H1 (cell line): ENCODE results near the gene RAPGEF1. TPM values are rescaled to one million over a fixed set of nuclear protein-coding genes. Genes with fewer than 3 reads are reported as not detected.
A peak's percentile ranks its signal among the peaks of the same experiment; 100 is the strongest.

Experiments used
- CTCF ChIA-PET: fragments of 300-600 bp; sonication (Branson Sonifier 250); formaldehyde crosslinking; loops from one replicate; lab custom pipeline; 2021; ENCODE audit not compliant: partially characterized antibody; lab: Charles Lee
- POLR2A ChIA-PET: fragments of 300-600 bp; sonication (Branson Sonifier 250); formaldehyde crosslinking; loops from one replicate; lab custom pipeline; 2021; ENCODE audit warnings: inconsistent platforms; ENCODE audit not compliant: partially characterized antibody; lab: Charles Lee
- DNase-seq, 2 experiments: peaks; one replicate each; pipeline versions ENCODE4 v3.0.0 to v3.0.0-alpha.2; 2010 to 2022; ENCODE audit warnings: low spot score in 2 of 2, low read depth in 1 of 2, mixed read lengths in 1 of 2
- FAIRE-seq: peaks from 2 replicates; lab custom pipeline; 2011; peaks lifted over from hg19 to GRCh38; lab: Jason Lieb, UNC
- H2AFZ ChIP-seq: 2 replicates; pipeline ENCODE4 v1.8.1; 2012; ENCODE audit warnings: low read length, inconsistent platforms
- H2AK5ac ChIP-seq: 2 replicates; pipeline ENCODE4 v1.6.1; 2013; ENCODE audit warnings: low read depth, low read length
- H2BK120ac ChIP-seq: replicated peaks from 2 replicates; pipeline ENCODE3; 2013; ENCODE audit warnings: low read depth, low read length, inconsistent platforms
- H2BK12ac ChIP-seq: 2 replicates; pipeline ENCODE4 v1.6.1; 2013; ENCODE audit warnings: low read depth, low read length
- H2BK15ac ChIP-seq: 2 replicates; pipeline ENCODE4 v1.6.1; 2013; ENCODE audit warnings: low read length
- H2BK20ac ChIP-seq: 2 replicates; pipeline ENCODE4 v1.6.1; 2013; ENCODE audit warnings: low read length
- H2BK5ac ChIP-seq: 2 replicates; pipeline ENCODE4 v1.6.1; 2013; ENCODE audit warnings: low read depth, low read length
- H3K14ac ChIP-seq: 2 replicates; pipeline ENCODE4 v1.6.1; 2013; ENCODE audit warnings: inconsistent platforms; ENCODE audit not compliant: insufficient read length
- H3K18ac ChIP-seq: 2 replicates; pipeline ENCODE4 v1.6.1; 2013; ENCODE audit warnings: low read length; ENCODE audit errors: extremely low read depth
- H3K23ac ChIP-seq: 2 replicates; pipeline ENCODE4 v1.6.1; 2013; ENCODE audit warnings: inconsistent platforms; ENCODE audit not compliant: insufficient read length
- H3K23me2 ChIP-seq: 2 replicates; pipeline ENCODE4 v1.6.1; 2013; ENCODE audit warnings: low read depth, low read length
- H3K27ac ChIP-seq: 2 replicates; pipeline ENCODE4 v1.6.1; 2011; ENCODE audit warnings: low read depth, low read length, inconsistent platforms
- H3K27me3 ChIP-seq, 4 experiments: replicated peaks in 1 of 4; 1 replicate in 1 of 4; 2 replicates in 3 of 4; pipeline versions ENCODE4 v1.6.1 to v1.8.1; 2011 to 2013; ENCODE audit warnings: low read length in 3 of 4, mild to moderate bottlenecking in 3 of 4, inconsistent platforms in 2 of 4, mixed read lengths in 2 of 4, moderate library complexity in 1 of 4; ENCODE audit not compliant: control insufficient read depth in 3 of 4, insufficient read depth in 3 of 4; ENCODE audit errors: extremely low read depth in 1 of 4
- H3K36me3 ChIP-seq, 4 experiments: 2 replicates each; pipeline versions ENCODE4 v1.6.1 to v1.8.1; 2011 to 2013; ENCODE audit warnings: mild to moderate bottlenecking in 4 of 4, low read length in 3 of 4, moderate library complexity in 2 of 4, control low read depth in 1 of 4, inconsistent platforms in 1 of 4; ENCODE audit not compliant: insufficient read depth in 4 of 4, control insufficient read depth in 2 of 4
- H3K4ac ChIP-seq: replicated peaks from 2 replicates; pipeline ENCODE3; 2013; ENCODE audit warnings: low read length, low read depth, mixed read lengths, inconsistent platforms; ENCODE audit not compliant: insufficient read length
- H3K4me1 ChIP-seq, 4 experiments: replicated peaks in 1 of 4; 1 replicate in 1 of 4; 2 replicates in 3 of 4; pipeline versions ENCODE4 v1.6.1 to v1.8.1; 2011 to 2013; ENCODE audit warnings: low read length in 3 of 4, inconsistent platforms in 2 of 4, mixed read lengths in 1 of 4; ENCODE audit not compliant: insufficient read depth in 4 of 4, control insufficient read depth in 3 of 4
- H3K4me2 ChIP-seq, 2 experiments: 2 replicates each; pipeline versions ENCODE4 v1.6.1 to v1.8.1; 2011 to 2013; ENCODE audit warnings: low read depth in 2 of 2, low read length in 2 of 2, control low read depth in 1 of 2, inconsistent platforms in 1 of 2, mild to moderate bottlenecking in 1 of 2; ENCODE audit not compliant: insufficient read depth in 1 of 2
- H3K4me3 ChIP-seq, 4 experiments: fragments of 200-600, 300-600 bp in 1 of 4; sonication (generic), shearing (Covaris generic), sonication (Bioruptor Twin) in 1 of 4; 2 replicates each; pipeline versions ENCODE4 v1.5.1 to v1.8.1; 2011 to 2016; ENCODE audit warnings: low read length in 4 of 4, low read depth in 3 of 4, control low read depth in 2 of 4, inconsistent platforms in 2 of 4, mild to moderate bottlenecking in 2 of 4, mixed read lengths in 1 of 4, moderate library complexity in 1 of 4; ENCODE audit not compliant: insufficient read depth in 2 of 4; ENCODE audit errors: extremely low read depth in 1 of 4
- H3K56ac ChIP-seq: replicated peaks from 2 replicates; pipeline ENCODE3; 2013; ENCODE audit warnings: low read depth, mild to moderate bottlenecking, mixed read lengths, low read length, inconsistent platforms; ENCODE audit not compliant: insufficient read length
- H3K79me1 ChIP-seq: 2 replicates; pipeline ENCODE4 v1.6.1; 2013; ENCODE audit warnings: low read depth, low read length, control low read depth
- H3K79me2 ChIP-seq, 2 experiments: 2 replicates each; pipeline versions ENCODE4 v1.6.1 to v1.8.1; 2012 to 2013; ENCODE audit warnings: low read length in 2 of 2, mild to moderate bottlenecking in 2 of 2, inconsistent platforms in 1 of 2; ENCODE audit not compliant: insufficient read depth in 2 of 2, control insufficient read depth in 1 of 2
- H3K9ac ChIP-seq, 4 experiments: replicated peaks in 1 of 4; 1 replicate in 1 of 4; 2 replicates in 3 of 4; pipeline versions ENCODE4 v1.6.1 to v1.8.1; 2011 to 2013; ENCODE audit warnings: low read depth in 3 of 4, low read length in 3 of 4, control low read depth in 2 of 4, mild to moderate bottlenecking in 2 of 4, moderate library complexity in 2 of 4, inconsistent platforms in 1 of 4; ENCODE audit errors: extremely low read depth in 1 of 4
- H3K9me3 ChIP-seq, 2 experiments: 2 replicates each; pipeline versions ENCODE4 v1.6.1 to v1.8.1; 2012 to 2013; ENCODE audit warnings: mild to moderate bottlenecking in 2 of 2, moderate library complexity in 2 of 2, control low read depth in 1 of 2, inconsistent platforms in 1 of 2, low read depth in 1 of 2, low read length in 1 of 2, mixed read lengths in 1 of 2; ENCODE audit not compliant: insufficient read depth in 2 of 2
- H4K20me1 ChIP-seq, 2 experiments: replicated peaks in 1 of 2; 2 replicates each; pipeline versions ENCODE3 to v1.8.1; 2011 to 2013; ENCODE audit warnings: inconsistent platforms in 2 of 2, low read length in 2 of 2, mild to moderate bottlenecking in 1 of 2; ENCODE audit not compliant: insufficient read depth in 2 of 2, control insufficient read depth in 1 of 2
- H4K5ac ChIP-seq: 2 replicates; pipeline ENCODE4 v1.6.1; 2013; ENCODE audit warnings: low read length, low read depth, mixed read lengths, inconsistent platforms; ENCODE audit not compliant: insufficient read length
- H4K8ac ChIP-seq: 2 replicates; pipeline ENCODE4 v1.8.0; 2013; ENCODE audit warnings: mild to moderate bottlenecking, moderate library complexity, low read length, inconsistent platforms; ENCODE audit not compliant: insufficient read depth; ENCODE audit errors: extremely low read depth
- H4K91ac ChIP-seq: replicated peaks from 2 replicates; pipeline ENCODE3; 2013; ENCODE audit warnings: low read length, mixed read lengths, inconsistent platforms; ENCODE audit not compliant: insufficient read length
- EZH2 ChIP-seq: fragments of 200-600 bp; sonication (generic); IDR thresholded peaks from 2 replicates; pipeline ENCODE4 v1.7.1; 2012; ENCODE audit warnings: low read depth, mild to moderate bottlenecking, moderate library complexity, low read length, inconsistent platforms; ENCODE audit not compliant: severe bottlenecking
- RAD21 ChIP-seq, 2 experiments: IDR thresholded peaks in 1 of 2; conservative IDR thresholded peaks in 1 of 2; 2 replicates each; pipeline ENCODE4 v1.6.1; 2011; ENCODE audit warnings: low read depth in 2 of 2, low read length in 2 of 2, improper control_type of control experiment in 1 of 2, inconsistent platforms in 1 of 2, mild to moderate bottlenecking in 1 of 2, moderate library complexity in 1 of 2
- RNF2 ChIP-seq: fragments of 200-900, 300-1000 bp; sonication (generic); IDR thresholded peaks from 2 replicates; pipeline ENCODE4 v1.7.1; 2016; ENCODE audit warnings: borderline replicate concordance, low read depth, mild to moderate bottlenecking, antibody characterized with exemption, low read length; ENCODE audit not compliant: poor library complexity, severe bottlenecking; ENCODE audit errors: missing control alignments
- SUZ12 ChIP-seq: fragments of 200-600 bp; sonication (generic); IDR thresholded peaks from 2 replicates; pipeline ENCODE4 v1.6.1; 2012; ENCODE audit warnings: mild to moderate bottlenecking, inconsistent platforms, low read length, moderate library complexity, mixed read lengths
- TBP ChIP-seq: IDR thresholded peaks from 2 replicates; pipeline ENCODE4 v1.6.1; 2011; ENCODE audit warnings: low read depth, low read length, improper control_type of control experiment
- WGBS, 2 experiments: shearing (Covaris generic) in 1 of 2; methylation state at CpG; one replicate each; pipeline versions ENCODE4 v1.1.6 to v1.1.7; 2013 to 2015; ENCODE audit warnings: low lambda C conversion rate in 2 of 2, mixed read lengths in 2 of 2, inconsistent platforms in 1 of 2, low coverage in 1 of 2, missing lambda C conversion rate in 1 of 2; ENCODE audit not compliant: insufficient replicate concordance in 2 of 2, insufficient coverage in 1 of 2, insufficient read length in 1 of 2; ENCODE audit errors: extremely low coverage in 1 of 2, missing lambda C conversion rate in 1 of 2; 5-methylcytosine and 5-hydroxymethylcytosine counted together
- polyA plus RNA-seq, 7 experiments: library from polyadenylated mRNA; depleted of rRNA in 3 of 7; stranded (reverse) in 5 of 7; unstranded in 2 of 7; fragments of >200 nt in 5 of 7; fragments of 200-250 nt in 2 of 7; gene quantifications; 1 replicate in 5 of 7; 2 replicates in 1 of 7; 4 replicates in 1 of 7; pipeline versions ENCODE4 v1.2.1 to v1.2.3, GENCODE V29; 2011 to 2013; ENCODE audit warnings: missing spikeins in 2 of 7, mixed read lengths in 2 of 7
- total RNA-seq: library from RNA; stranded (reverse); fragmentation: NEBNext Ultra II Directional; extraction: Animal tissue kit (Norgen Biotek cat#: 25700); gene quantifications from 2 replicates; pipeline ENCODE4 v1.2.1, GENCODE V29; 2021
- TF ChIP-seq, protein P1 (sequence below), 3 experiments: IDR thresholded peaks; 1 replicate in 2 of 3; 2 replicates in 1 of 3; pipeline versions ENCODE4 v1.5.1 to v1.6.1; 2011; ENCODE audit warnings: low read length in 3 of 3, mild to moderate bottlenecking in 3 of 3, inconsistent platforms in 2 of 3, low read depth in 1 of 3, moderate library complexity in 1 of 3; ENCODE audit not compliant: insufficient read depth in 1 of 3; ENCODE audit errors: control extremely low read depth in 1 of 3

RAPGEF1 gene
- total and polyA plus RNA-seq, 2 of the 8 experiments (the other 6 are each of a cell fraction or from before 2014, with no cell fraction given) = 29.7 to 78.9 TPM

DNA sequence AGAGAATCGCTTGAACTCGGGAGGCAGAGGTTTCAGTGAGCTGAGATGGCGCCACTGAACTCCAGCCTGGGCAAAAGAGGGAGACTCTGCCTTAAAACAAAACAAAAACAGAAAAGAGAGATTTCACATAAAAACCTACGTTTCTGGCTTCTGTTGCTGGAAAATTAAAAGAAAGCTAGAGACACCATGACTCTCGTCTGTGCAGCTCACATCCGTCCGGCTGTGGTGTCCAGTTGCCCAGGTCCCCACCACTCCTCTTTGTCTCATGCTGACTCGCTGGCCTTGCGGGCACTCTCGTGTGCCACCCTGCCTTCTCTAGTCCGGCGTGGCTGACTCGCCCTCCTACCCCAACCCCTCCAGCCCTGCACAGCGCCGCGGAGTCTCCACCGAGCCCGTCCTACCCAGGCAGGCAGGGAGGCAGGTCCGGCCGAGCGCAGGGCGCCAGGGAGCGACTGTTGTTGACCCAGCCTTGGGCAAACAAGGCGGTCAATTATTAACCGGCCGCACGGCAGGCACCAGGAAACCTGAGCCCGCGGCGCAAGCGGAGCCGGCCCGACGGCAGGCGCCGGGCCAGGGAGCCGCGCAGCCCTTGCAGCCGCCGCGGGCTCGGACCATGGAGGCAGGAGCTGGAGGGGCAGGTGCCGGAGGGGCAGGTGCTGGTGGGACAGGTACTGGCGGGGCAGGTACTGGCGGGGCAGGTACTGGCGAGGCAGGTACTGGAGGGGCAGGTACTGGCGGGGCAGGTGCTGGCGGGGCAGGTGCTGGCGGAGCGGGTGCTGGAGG lies 194.7 kb downstream of the RAPGEF1 start, which contains the start of gene PRRT1B:
Gene PRRT1B (plus strand): TSS at position 521 of the 783 bp plus-strand sequence. CDS start 93 bp downstream, at position 614.
- H3K4ac ChIP-seq = no peak within 1 kb of the TSS
- H4K5ac ChIP-seq = no peak within 1 kb of the TSS
- peaks cover 0 to 4% (median 3%) of the 10 kb centered on the region in 4 experiments; a peak in 3 of 7 replicates for H3K4me1 ChIP-seq
- no peak within 1 kb of the TSS for H2BK12ac ChIP-seq
- H3K56ac ChIP-seq = no peak within 1 kb of the TSS
- no peak within 1 kb of the TSS for H2BK120ac ChIP-seq
- peak within 1 kb of the TSS in 1 of 4 experiments; percentile 34; a peak in 2 of 7 replicates for H3K9ac ChIP-seq
- no peaks in the 10 kb centered on the region for H4K20me1 ChIP-seq
- ChIA-PET CTCF (interaction anchor here (1.4 kb wide), 1 partner anchor 18 kb away, joined by 3 read pairs; no protein-coding TSS in a partner anchor), POLR2A (interaction anchor here (0.7 to 1.8 kb wide), 7 partner anchors 9 to 191 kb away, joined by 3 to 6 read pairs (median 4); partner anchors contain the start of gene UCK1)
- peak within 1 kb of the TSS; percentile 51; the same call in 1 of the 2 replicates for H4K8ac ChIP-seq
- peak within 1 kb of the TSS; percentile 36 to 68 (median 44) for H3K4me3 ChIP-seq
- H3K14ac ChIP-seq = no peak within 1 kb of the TSS
- no peaks in the 10 kb centered on the region for H3K79me1 ChIP-seq
- no peak within 1 kb of the TSS; the same call in 1 of the 2 replicates for H3K18ac ChIP-seq
- H3K36me3 ChIP-seq = no peaks in the 10 kb centered on the region
- no peaks in the 10 kb centered on the region for H3K79me2 ChIP-seq
- H3K23me2 ChIP-seq = peaks cover 3% of the 10 kb centered on the region; the same call in 1 of the 2 replicates
- DNase-seq (no peak), FAIRE-seq (no peak)
- peak within 1 kb of the TSS; percentile 77 to 98 for H3K4me2 ChIP-seq
- no peak within 1 kb of the TSS for H3K23ac ChIP-seq
- no peak within 1 kb of the TSS for H2AK5ac ChIP-seq
- H2BK20ac ChIP-seq = no peak within 1 kb of the TSS; the same call in 1 of the 2 replicates
- H3K27me3 ChIP-seq = peaks cover 17 to 42% (median 33%) of the 10 kb centered on the region in 4 experiments
- WGBS, 2 experiments = 32% methylated on average over 43 of the region's 50 CpGs; no CpG with 5 or more reads in 1 of the 2 experiments
- peaks cover 16 to 25% of the 10 kb centered on the region in 2 experiments for H3K9me3 ChIP-seq
- peak within 1 kb of the TSS; percentile 3; the same call in 1 of the 2 replicates for H2BK15ac ChIP-seq
- H2AFZ ChIP-seq = peak within 1 kb of the TSS; percentile 12; the same call in 1 of the 2 replicates
- H4K91ac ChIP-seq = no peak within 1 kb of the TSS
- H3K27ac ChIP-seq = no peak within 1 kb of the TSS
- H2BK5ac ChIP-seq = no peak within 1 kb of the TSS
- peak; percentile 50; the same call in 1 of the 2 replicates for TF ChIP-seq TBP
- TF ChIP-seq, protein P1, sequence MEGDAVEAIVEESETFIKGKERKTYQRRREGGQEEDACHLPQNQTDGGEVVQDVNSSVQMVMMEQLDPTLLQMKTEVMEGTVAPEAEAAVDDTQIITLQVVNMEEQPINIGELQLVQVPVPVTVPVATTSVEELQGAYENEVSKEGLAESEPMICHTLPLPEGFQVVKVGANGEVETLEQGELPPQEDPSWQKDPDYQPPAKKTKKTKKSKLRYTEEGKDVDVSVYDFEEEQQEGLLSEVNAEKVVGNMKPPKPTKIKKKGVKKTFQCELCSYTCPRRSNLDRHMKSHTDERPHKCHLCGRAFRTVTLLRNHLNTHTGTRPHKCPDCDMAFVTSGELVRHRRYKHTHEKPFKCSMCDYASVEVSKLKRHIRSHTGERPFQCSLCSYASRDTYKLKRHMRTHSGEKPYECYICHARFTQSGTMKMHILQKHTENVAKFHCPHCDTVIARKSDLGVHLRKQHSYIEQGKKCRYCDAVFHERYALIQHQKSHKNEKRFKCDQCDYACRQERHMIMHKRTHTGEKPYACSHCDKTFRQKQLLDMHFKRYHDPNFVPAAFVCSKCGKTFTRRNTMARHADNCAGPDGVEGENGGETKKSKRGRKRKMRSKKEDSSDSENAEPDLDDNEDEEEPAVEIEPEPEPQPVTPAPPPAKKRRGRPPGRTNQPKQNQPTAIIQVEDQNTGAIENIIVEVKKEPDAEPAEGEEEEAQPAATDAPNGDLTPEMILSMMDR (IDR thresholded peaks at IDR 0.05; ENCODE audit: control extremely low read depth in 1 of 3, insufficient read depth in 1 of 3, low read depth in 1 of 3, low read length in 3 of 3) = no peak
- 0 out of 4 replicates have a peak, but pooled peaks of 1 of the 2 experiments have one; percentile 3 for TF ChIP-seq RAD21 (IDR thresholded peaks at IDR 0.05 in 1 of 2, conservative IDR thresholded peaks at IDR 0.05 in 1 of 2; ENCODE audit: low read depth in 2 of 2, low read length in 2 of 2)
- peak; percentile 78; the same call in 1 of the 2 replicates for TF ChIP-seq SUZ12
- TF ChIP-seq EZH2 = peak; percentile 21
- TF ChIP-seq RNF2 = no peak
